HepG2 (cell line): Measurements from ENCODE around the gene PPP2R5E. TPM values are rescaled to one million over a fixed set of nuclear protein-coding genes. Genes with fewer than 3 reads are reported as not detected.
A peak's percentile ranks its signal among the peaks of the same experiment; 100 is the strongest.

Experiments used
- FOXJ3 ChIP-seq: sonication (generic); formaldehyde crosslinking; IDR thresholded peaks from 2 replicates; pipeline ENCODE4 v1.4.0; 2020; ENCODE audit warnings: missing genetic modification reagents, mild to moderate bottlenecking, borderline replicate concordance
- GPBP1L1 ChIP-seq: sonication (generic); formaldehyde crosslinking; IDR thresholded peaks from 2 replicates; pipeline ENCODE4 v1.5.0; 2020; ENCODE audit warnings: mild to moderate bottlenecking, missing genetic modification reagents
- HMG20A ChIP-seq: IDR thresholded peaks from 2 replicates; pipeline ENCODE4 v1.6.1; 2016; ENCODE audit warnings: borderline replicate concordance
- KDM2A ChIP-seq: sonication (generic); formaldehyde crosslinking; IDR thresholded peaks from 2 replicates; pipeline ENCODE4 v1.4.0; 2020; ENCODE audit warnings: low read depth, missing genetic modification reagents, borderline replicate concordance
- KLF9 ChIP-seq: IDR thresholded peaks from 2 replicates; pipeline ENCODE4 v1.6.1; 2016; ENCODE audit warnings: low read depth
- MLX ChIP-seq: IDR thresholded peaks from 2 replicates; pipeline ENCODE4 v1.6.1; 2016
- MXD3 ChIP-seq: IDR thresholded peaks from 2 replicates; pipeline ENCODE4 v1.6.1; 2016; ENCODE audit warnings: mild to moderate bottlenecking, missing biosample characterization, missing genetic modification reagents
- MYNN ChIP-seq: sonication (generic); formaldehyde crosslinking; IDR thresholded peaks from 2 replicates; pipeline ENCODE4 v1.4.0; 2020; ENCODE audit warnings: mild to moderate bottlenecking, low read depth, missing genetic modification reagents
- NFKB2 ChIP-seq: sonication (generic); formaldehyde crosslinking; IDR thresholded peaks from 2 replicates; pipeline ENCODE4 v1.4.0; 2020; ENCODE audit warnings: missing genetic modification reagents, borderline replicate concordance
- PLRG1 ChIP-seq: fragments of 450-650 bp; conservative IDR thresholded peaks from 2 replicates; pipeline ENCODE4 v1.6.1; 2016
- TAF15 ChIP-seq: fragments of 200-400 bp; formaldehyde crosslinking; IDR thresholded peaks from one replicate; pipeline ENCODE4 v1.6.1; 2018; ENCODE audit warnings: mild to moderate bottlenecking, low read depth, low read length; ENCODE audit not compliant: poor library complexity, severe bottlenecking
- TBX3 ChIP-seq: fragments of 450-650 bp; IDR thresholded peaks from 2 replicates; pipeline ENCODE4 v1.6.1; 2017; ENCODE audit warnings: antibody characterized with exemption, mild to moderate bottlenecking, inconsistent platforms, borderline replicate concordance
- TCF12 ChIP-seq, 2 experiments: fragments of 450-650 bp in 1 of 2; sonication (generic) in 1 of 2; formaldehyde crosslinking in 1 of 2; IDR thresholded peaks; 2 replicates each; pipeline versions ENCODE4 v1.6.1 to v1.8.0; 2017 to 2022; ENCODE audit warnings: antibody characterized with exemption in 1 of 2, mild to moderate bottlenecking in 1 of 2, missing genetic modification reagents in 1 of 2, moderate library complexity in 1 of 2
- TGIF2 ChIP-seq: IDR thresholded peaks from 2 replicates; pipeline ENCODE4 v1.6.1; 2016; ENCODE audit warnings: control low read depth, missing compliant biosample characterization
- THAP11 ChIP-seq: IDR thresholded peaks from 2 replicates; pipeline ENCODE4 v1.6.1; 2016; ENCODE audit warnings: missing biosample characterization, missing genetic modification reagents
- ZMYM3 ChIP-seq: sonication (generic); formaldehyde crosslinking; IDR thresholded peaks from 2 replicates; pipeline ENCODE4 v1.5.1; 2020; ENCODE audit warnings: mild to moderate bottlenecking, missing genetic modification reagents
- ZNF160 ChIP-seq: sonication (generic); formaldehyde crosslinking; IDR thresholded peaks from 2 replicates; pipeline ENCODE4 v1.8.0; 2022; ENCODE audit warnings: mild to moderate bottlenecking, inconsistent platforms, missing genetic modification reagents
- ZNF33A ChIP-seq: sonication (generic); formaldehyde crosslinking; IDR thresholded peaks from 2 replicates; pipeline ENCODE4 v1.5.1; 2020; ENCODE audit warnings: missing genetic modification reagents, mild to moderate bottlenecking, moderate library complexity, borderline replicate concordance
- ZNF644 ChIP-seq: IDR thresholded peaks from 2 replicates; pipeline ENCODE4 v1.6.1; 2016; ENCODE audit warnings: low read depth
- ZNF737 ChIP-seq: sonication (generic); formaldehyde crosslinking; IDR thresholded peaks from 2 replicates; pipeline ENCODE4 v1.5.0; 2020; ENCODE audit warnings: missing genetic modification reagents, mild to moderate bottlenecking, borderline replicate concordance
- polyA plus RNA-seq, 8 experiments: library from polyadenylated mRNA; depleted of rRNA in 3 of 8; stranded (reverse) in 7 of 8; unstranded in 1 of 8; fragments of >200 nt; fragmentation: Illumina TruSeq in 4 of 8; extraction: Trizol in 4 of 8; gene quantifications; 2 replicates each; pipeline versions ENCODE4 v1.2.1 to v1.2.3, GENCODE V29; 2011 to 2016; ENCODE audit warnings: low read depth in 4 of 8, missing spikeins in 1 of 8, mixed read lengths in 1 of 8; ENCODE audit not compliant: insufficient read depth in 1 of 8
- total RNA-seq, 5 experiments: library from RNA; depleted of rRNA; stranded (reverse); fragments of >200 nt; fragmentation: Illumina TruSeq; extraction: Trizol; gene quantifications; 2 replicates each; pipeline ENCODE4 v1.2.3, GENCODE V29; 2016; ENCODE audit warnings: low read depth in 1 of 5
- TF ChIP-seq, protein P1 (sequence below): sonication (generic); formaldehyde crosslinking; IDR thresholded peaks from one replicate; pipeline ENCODE4 v1.5.1; 2020; ENCODE audit warnings: mild to moderate bottlenecking, missing genetic modification reagents; ENCODE audit errors: not compliant biosample characterization

Gene PPP2R5E
- total and polyA plus RNA-seq, 2 of the 13 experiments (the other 11 are each of a cell fraction or from before 2014, with no cell fraction given), result 8.9 to 11.0 TPM

DNA sequence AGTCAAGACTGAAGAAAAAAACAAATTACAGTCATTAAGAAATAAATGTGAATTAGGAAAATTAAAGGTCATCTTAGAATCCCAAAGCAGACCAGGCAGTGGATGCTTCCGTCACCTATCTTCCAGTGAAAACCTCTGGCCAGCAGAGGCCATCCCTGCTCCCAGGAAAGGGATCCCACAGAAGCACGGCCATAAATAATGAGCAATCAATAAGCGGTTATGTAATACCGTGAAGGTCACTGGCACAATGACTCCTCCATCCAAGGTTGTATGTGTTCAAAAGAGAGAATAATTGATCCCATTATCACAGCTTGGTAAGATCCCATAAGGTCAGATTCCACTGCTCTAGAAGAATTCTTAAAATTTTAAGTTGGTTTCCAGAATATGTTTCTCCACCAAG lies 85.7 kb downstream of the PPP2R5E start (continued):
- no peak for TF ChIP-seq ZNF33A
- TF ChIP-seq ZNF644 (CRISPR knock-in tag), result peak; percentile 80
- peak; percentile 56; the same call in 1 of the 2 replicates for TF ChIP-seq HMG20A
- no peak for TF ChIP-seq GPBP1L1 (CRISPR knock-in tag)
- no peak for TF ChIP-seq ZNF160 (CRISPR knock-in tag)
- no peak for TF ChIP-seq MLX (CRISPR knock-in tag)
- TF ChIP-seq THAP11 (CRISPR knock-in tag), result 0 out of 2 replicates have a peak, but pooled peaks have one; percentile 42
- TF ChIP-seq KLF9 (CRISPR knock-in tag), result no peak
- TF ChIP-seq, protein P1, sequence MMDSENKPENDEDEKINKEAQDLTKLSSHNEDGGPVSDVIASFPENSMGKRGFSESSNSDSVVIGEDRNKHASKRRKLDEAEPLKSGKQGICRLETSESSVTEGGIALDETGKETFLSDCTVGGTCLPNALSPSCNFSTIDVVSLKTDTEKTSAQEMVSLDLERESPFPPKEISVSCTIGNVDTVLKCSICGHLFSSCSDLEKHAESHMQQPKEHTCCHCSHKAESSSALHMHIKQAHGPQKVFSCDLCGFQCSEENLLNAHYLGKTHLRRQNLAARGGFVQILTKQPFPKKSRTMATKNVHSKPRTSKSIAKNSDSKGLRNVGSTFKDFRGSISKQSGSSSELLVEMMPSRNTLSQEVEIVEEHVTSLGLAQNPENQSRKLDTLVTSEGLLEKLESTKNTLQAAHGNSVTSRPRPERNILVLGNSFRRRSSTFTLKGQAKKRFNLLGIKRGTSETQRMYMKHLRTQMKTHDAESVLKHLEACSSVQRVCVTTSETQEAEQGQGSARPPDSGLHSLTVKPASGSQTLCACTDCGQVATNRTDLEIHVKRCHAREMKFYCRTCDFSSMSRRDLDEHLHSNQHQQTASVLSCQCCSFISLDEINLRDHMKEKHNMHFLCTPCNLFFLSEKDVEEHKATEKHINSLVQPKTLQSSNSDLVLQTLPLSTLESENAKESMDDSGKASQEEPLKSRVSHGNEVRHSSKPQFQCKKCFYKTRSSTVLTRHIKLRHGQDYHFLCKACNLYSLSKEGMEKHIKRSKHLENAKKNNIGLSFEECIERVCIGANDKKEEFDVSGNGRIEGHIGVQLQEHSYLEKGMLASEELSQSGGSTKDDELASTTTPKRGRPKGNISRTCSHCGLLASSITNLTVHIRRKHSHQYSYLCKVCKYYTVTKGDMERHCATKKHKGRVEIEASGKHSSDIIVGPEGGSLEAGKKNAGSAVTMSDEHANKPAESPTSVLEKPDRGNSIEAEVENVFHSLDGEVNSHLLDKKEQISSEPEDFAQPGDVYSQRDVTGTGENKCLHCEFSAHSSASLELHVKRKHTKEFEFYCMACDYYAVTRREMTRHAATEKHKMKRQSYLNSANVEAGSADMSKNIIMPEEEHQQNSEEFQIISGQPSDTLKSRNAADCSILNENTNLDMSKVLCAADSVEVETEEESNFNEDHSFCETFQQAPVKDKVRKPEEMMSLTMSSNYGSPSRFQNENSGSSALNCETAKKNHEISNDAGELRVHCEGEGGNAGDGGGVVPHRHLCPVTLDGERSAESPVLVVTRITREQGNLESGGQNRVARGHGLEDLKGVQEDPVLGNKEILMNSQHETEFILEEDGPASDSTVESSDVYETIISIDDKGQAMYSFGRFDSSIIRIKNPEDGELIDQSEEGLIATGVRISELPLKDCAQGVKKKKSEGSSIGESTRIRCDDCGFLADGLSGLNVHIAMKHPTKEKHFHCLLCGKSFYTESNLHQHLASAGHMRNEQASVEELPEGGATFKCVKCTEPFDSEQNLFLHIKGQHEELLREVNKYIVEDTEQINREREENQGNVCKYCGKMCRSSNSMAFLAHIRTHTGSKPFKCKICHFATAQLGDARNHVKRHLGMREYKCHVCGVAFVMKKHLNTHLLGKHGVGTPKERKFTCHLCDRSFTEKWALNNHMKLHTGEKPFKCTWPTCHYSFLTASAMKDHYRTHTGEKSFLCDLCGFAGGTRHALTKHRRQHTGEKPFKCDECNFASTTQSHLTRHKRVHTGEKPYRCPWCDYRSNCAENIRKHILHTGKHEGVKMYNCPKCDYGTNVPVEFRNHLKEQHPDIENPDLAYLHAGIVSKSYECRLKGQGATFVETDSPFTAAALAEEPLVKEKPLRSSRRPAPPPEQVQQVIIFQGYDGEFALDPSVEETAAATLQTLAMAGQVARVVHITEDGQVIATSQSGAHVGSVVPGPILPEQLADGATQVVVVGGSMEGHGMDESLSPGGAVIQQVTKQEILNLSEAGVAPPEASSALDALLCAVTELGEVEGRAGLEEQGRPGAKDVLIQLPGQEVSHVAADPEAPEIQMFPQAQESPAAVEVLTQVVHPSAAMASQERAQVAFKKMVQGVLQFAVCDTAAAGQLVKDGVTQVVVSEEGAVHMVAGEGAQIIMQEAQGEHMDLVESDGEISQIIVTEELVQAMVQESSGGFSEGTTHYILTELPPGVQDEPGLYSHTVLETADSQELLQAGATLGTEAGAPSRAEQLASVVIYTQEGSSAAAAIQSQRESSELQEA (CRISPR knock-in tag), result no peak
- no peak for TF ChIP-seq TAF15
- TF ChIP-seq MXD3 (CRISPR knock-in tag), result no peak
- TF ChIP-seq NFKB2, result no peak
- 0 out of 2 replicates have a peak, but pooled peaks have one; percentile 32 for TF ChIP-seq KDM2A (CRISPR knock-in tag)
- no peak for TF ChIP-seq MYNN
- no peak for TF ChIP-seq TGIF2
- no peak for TF ChIP-seq ZNF737 (CRISPR knock-in tag)
- TF ChIP-seq TBX3, result no peak
- no peak for TF ChIP-seq TCF12 (IDR thresholded peaks at IDR 0.05)
- no peak for TF ChIP-seq TCF12 (CRISPR knock-in tag; IDR thresholded peaks at IDR 0.05)
- no peak for TF ChIP-seq FOXJ3
- TF ChIP-seq ZMYM3 (CRISPR knock-in tag), result no peak
- TF ChIP-seq PLRG1, result no peak
